HG03108 (cell line): Measurements from ENCODE around the gene DMBX1.

Experiments used
- ATAC-seq: cut with Tn5 transposase; IDR thresholded peaks from one replicate; pipeline ENCODE4 v1.9.1; 2021; ENCODE audit warnings: moderate library complexity; ENCODE audit not compliant: unreplicated experiment

The DMBX1 gene

GRCh38 chr1:46489638-46490405 lies at the start of gene DMBX1:
Gene DMBX1 (plus strand): TSS chr1:46489836. CDS start chr1:46507011, 17,175 bp downstream.
- no peak for ATAC-seq

DNA sequence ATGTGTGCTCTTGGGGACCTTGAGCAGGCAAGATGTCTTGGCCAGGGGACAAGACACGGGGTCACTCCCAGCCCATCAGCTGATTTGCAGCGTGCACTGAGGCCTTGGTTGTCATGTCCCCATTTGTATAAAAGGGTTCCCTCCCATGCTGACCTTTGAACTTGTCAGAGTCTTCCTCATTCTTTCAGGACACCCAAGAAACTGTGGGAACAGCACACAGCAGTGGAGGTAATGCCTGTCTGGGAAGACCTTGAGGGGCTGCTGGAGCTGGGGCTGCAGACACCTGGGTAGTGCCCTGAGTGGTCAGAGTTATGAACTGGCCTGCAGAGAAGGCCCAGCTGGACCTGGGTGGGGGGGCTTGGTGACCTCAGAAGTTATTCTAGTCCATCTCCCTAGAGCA lies 49.2 kb upstream of the DMBX1 start:
- ATAC-seq: no peak

GRCh38 chr1:46442317-46443161 lies 47.1 kb upstream of the DMBX1 start:
- ATAC-seq: peak; percentile 68

- no peak for ATAC-seq
Measured at GRCh38 chr1:46444466-46444865, 45.2 kb upstream of the DMBX1 start.

GRCh38 chr1:46445773-46446256 lies 43.8 kb upstream of the DMBX1 start:
- no peak for ATAC-seq

- no peak for ATAC-seq
Measured at GRCh38 chr1:46446646-46447498, 42.8 kb upstream of the DMBX1 start.

- ATAC-seq: no peak
Measured at GRCh38 chr1:46447499-46448108, 42.0 kb upstream of the DMBX1 start.

DNA sequence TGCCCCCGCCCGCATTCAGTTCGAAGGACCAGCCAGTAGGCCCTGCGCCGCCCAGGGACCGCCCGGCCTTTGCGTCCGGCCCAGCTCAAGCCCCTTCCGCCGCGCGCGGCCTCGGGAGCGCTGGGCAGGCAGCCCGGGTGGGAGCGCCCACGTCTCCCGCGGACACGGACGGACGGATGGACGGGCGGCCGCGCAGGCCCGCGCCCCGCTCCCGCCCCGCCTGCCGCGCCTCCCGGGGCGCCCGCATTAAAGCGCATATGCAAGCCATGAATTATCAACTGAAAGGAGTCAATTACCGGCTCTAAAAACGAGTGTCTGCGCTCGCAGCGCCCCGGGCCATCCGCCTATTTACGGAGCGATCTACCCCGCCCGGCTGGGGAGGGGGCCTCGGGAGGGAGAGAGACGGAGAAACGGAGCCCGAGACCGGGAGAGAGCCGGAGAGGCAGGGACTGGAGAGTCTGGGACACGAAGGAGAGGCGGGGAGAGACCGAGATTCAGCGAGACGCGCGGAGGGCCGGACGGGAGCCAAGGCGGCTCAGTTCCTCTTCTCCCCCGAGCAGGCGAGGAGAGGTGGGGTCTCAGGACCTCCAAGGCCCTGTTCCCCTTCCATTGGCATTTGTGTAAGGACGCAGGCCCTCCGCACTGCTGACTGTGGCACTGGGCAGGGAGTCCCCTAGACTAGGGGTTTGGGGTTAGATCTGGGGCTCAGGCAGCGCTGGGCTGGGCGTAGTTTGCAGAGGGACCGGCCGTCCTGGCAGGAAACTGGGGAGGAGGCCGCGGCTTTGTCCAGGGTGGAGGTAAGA lies 41.3 kb upstream of the DMBX1 start:
- ATAC-seq: no peak

DNA sequence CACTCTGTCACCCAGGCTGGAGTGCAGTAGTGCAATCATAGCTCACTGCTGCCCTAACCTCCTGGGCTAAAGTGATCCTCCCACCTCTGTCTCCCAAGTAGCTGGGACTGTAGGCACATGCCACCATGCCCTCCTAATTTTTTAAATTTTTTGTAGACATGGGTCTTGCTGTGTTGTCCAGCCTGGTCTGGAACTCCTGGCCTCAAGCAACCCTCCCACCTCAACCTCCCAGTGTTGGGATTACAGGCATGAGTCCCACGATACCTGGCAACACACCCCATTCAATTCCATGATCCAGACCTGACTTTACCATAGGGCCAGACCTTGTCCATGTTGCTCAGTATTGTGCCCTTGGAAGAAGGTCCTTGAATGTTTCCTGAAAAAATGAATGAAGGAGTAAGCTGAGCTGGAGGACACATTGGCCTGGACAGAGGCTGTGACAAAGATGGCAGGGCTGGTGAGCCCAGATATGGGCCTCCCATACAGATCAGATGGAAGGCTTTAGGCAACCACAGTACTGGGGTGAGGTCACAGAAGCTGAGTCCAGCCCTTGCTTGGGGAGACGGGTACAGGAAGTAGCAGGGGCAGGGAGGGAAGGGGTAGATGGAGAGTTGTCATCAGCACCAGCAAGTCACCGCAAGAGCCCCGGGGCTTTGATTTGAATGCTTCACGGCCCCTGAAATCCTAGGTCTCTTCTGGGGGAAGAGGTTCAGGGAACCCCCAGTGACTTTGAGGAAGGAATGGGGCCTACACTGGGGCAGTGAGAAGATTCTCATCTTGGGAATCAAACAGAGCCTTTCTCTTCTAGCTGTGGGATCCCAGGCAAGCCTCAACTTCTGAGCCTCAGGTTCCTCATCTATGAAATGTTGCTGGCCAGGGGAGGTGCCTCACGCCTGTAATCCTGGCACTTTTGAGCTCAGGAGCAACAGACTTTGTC lies 40.1 kb upstream of the DMBX1 start:
- ATAC-seq: no peak

DNA sequence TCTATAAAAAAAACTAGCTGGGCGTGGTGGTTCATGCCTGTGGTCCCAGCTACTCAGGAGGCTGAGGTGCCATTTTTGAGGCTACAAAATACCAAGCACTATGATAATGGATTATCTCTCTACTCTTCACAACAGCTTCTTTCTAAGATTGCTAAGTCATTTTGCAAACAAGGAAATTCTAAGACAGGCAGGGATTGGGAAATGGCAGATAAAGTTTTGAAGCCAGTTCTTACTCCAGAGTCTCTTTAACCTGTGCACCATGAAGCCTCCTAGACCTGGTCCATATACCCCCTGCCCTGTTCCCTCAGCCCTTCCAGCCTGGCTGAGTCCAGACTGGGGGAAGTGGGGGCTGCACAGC lies 39.5 kb upstream of the DMBX1 start:
- no peak for ATAC-seq

- ATAC-seq: no peak
Measured at GRCh38 chr1:46451948-46452930, 37.4 kb upstream of the DMBX1 start.

GRCh38 chr1:46452931-46453325 lies 36.7 kb upstream of the DMBX1 start:
- ATAC-seq: no peak

DNA sequence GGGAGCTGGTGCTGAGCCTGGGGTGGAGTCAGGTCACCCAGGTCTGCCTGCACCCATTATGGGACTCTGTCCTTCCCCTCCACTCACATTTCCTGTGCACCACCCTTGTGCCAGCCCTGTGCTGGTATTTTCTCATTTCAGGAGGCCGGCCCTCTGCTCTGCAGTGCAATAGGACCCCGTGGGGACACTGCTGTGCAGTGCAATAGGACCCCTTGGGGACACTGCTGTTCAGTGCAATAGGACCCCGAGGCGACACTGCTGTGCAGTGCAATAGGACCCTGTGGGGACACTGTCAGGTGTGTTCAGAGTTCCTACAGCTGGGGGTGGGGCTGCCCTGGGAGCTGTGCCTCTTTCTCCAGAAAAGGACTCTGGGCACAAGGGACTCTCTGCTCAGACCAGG lies 36.2 kb upstream of the DMBX1 start:
- no peak for ATAC-seq

- no peak for ATAC-seq
Measured at GRCh38 chr1:46455951-46456350, 33.7 kb upstream of the DMBX1 start.

DNA sequence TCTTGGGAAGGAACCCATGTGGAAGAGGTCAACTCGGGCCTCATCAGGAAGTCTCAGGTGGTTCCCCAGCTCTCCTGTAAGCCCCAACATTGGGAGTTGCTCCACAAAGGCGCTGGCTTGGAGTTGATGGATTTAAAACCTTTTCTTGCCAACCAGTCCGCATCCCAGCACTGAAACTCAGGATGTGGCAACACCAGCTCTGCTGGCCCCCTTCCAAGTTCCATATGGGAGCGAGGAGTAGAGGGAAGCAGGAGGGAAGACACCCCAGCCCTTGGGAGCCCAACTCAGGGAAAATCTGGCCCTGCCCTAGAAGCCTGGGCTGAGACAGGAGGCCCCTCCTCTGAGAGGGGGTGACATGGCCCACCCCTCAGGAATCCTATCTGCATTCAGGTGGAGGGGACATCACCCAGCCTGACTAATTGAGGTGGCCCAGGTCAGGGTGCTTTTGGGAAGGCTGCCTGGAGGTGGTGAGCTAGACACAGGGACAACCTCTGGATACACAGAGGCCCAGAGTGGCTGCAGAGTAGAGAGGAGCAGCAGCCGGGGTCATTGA lies 33.1 kb upstream of the DMBX1 start:
- ATAC-seq: no peak

- ATAC-seq: no peak
Measured at GRCh38 chr1:46457178-46457577, 32.5 kb upstream of the DMBX1 start.

DNA sequence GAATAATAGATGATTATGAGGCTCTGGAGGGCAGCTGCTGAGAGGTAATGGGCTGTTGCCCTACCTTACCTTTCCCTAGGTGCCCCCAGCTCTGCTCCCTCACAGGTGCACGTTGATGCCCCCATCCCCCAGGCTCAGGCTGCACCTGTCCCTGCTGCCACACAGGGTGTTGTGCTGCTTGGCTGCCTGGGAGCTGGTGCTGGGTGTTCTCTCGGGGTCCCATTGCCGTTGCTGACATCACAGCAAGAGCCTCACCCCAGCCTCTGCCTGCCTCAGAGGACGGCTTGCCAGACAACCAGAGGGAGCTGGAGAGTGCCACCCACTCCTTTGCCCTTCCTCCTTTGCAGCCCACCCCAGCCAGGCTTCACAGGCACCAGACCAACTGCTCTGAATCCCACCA lies 31.4 kb upstream of the DMBX1 start:
- no peak for ATAC-seq
